WTC11 (cell line): ENCODE measurements around the gene SUPT7L. TPM values are rescaled to one million over a fixed set of nuclear protein-coding genes. Genes with fewer than 3 reads are reported as not detected.
A peak's percentile ranks its signal among the peaks of the same experiment; 100 is the strongest.

Experiments used
- CREB1 ChIP-seq: sonication (generic); formaldehyde crosslinking; IDR thresholded peaks from 2 replicates; pipeline ENCODE4 v1.8.0; 2023; ENCODE audit warnings: mild to moderate bottlenecking, missing genetic modification reagents
- CREM ChIP-seq: sonication (generic); formaldehyde crosslinking; IDR thresholded peaks from 2 replicates; pipeline ENCODE4 v1.8.1; 2022; ENCODE audit warnings: mild to moderate bottlenecking, missing genetic modification reagents, moderate library complexity
- ETV6 ChIP-seq: sonication (generic); formaldehyde crosslinking; IDR thresholded peaks from 2 replicates; pipeline ENCODE4 v1.8.1; 2022; ENCODE audit warnings: mild to moderate bottlenecking, missing genetic modification reagents
- GABPB1 ChIP-seq: sonication (generic); formaldehyde crosslinking; IDR thresholded peaks from 2 replicates; pipeline ENCODE4 v1.8.1; 2023; ENCODE audit warnings: mild to moderate bottlenecking, missing genetic modification reagents
- MYBL2 ChIP-seq: sonication (generic); formaldehyde crosslinking; IDR thresholded peaks from 2 replicates; pipeline ENCODE4 v1.8.1; 2023; ENCODE audit warnings: mild to moderate bottlenecking, moderate library complexity, missing genetic modification reagents
- RELA ChIP-seq: sonication (generic); formaldehyde crosslinking; IDR thresholded peaks from 2 replicates; pipeline ENCODE4 v1.8.1; 2022; ENCODE audit warnings: missing genetic modification reagents, mild to moderate bottlenecking, borderline replicate concordance
- RORB ChIP-seq: fragments of 250-450 bp; sonication (Bioruptor Pico); IDR thresholded peaks from 2 replicates; pipeline ENCODE4 v1.9.0; 2021; ENCODE audit warnings: mild to moderate bottlenecking
- SMAD3 ChIP-seq: sonication (generic); formaldehyde crosslinking; IDR thresholded peaks from 2 replicates; pipeline ENCODE4 v1.8.0; 2022; ENCODE audit warnings: missing genetic modification reagents, mild to moderate bottlenecking, borderline replicate concordance
- TCF7 ChIP-seq: sonication (generic); formaldehyde crosslinking; IDR thresholded peaks from 2 replicates; pipeline ENCODE4 v1.8.0; 2022; ENCODE audit warnings: mild to moderate bottlenecking, low read depth, missing genetic modification reagents, moderate library complexity
- ZNF416 ChIP-seq: fragments of 250-450 bp; sonication (Bioruptor Pico); IDR thresholded peaks from 2 replicates; pipeline ENCODE4 v1.9.0; 2021; ENCODE audit warnings: mild to moderate bottlenecking, inconsistent platforms
- total RNA-seq: library from RNA; stranded (reverse); gene quantifications from 3 replicates; pipeline ENCODE4 v1.2.3, GENCODE V29; 2021
- TF ChIP-seq, protein P1 (sequence below): sonication (generic); formaldehyde crosslinking; IDR thresholded peaks from 2 replicates; pipeline ENCODE4 v1.8.1; 2023; ENCODE audit warnings: mild to moderate bottlenecking, missing genetic modification reagents
- TF ChIP-seq, protein P2 (sequence below): sonication (generic); formaldehyde crosslinking; IDR thresholded peaks from 2 replicates; pipeline ENCODE4 v1.8.0; 2023; ENCODE audit warnings: missing genetic modification reagents
- TF ChIP-seq, protein P3 (sequence below): sonication (generic); formaldehyde crosslinking; conservative IDR thresholded peaks from 2 replicates; pipeline ENCODE4 v1.8.1; 2023; ENCODE audit warnings: mild to moderate bottlenecking, low read depth, missing genetic modification reagents, moderate library complexity
- TF ChIP-seq, protein P4 (sequence below): sonication (generic); formaldehyde crosslinking; IDR thresholded peaks from 2 replicates; pipeline ENCODE4 v1.8.1; 2022; ENCODE audit warnings: mild to moderate bottlenecking, missing genetic modification reagents, moderate library complexity, borderline replicate concordance
- TF ChIP-seq, protein P5 (sequence below): sonication (generic); formaldehyde crosslinking; IDR thresholded peaks from 2 replicates; pipeline ENCODE4 v1.8.1; 2022; ENCODE audit warnings: low read depth, mild to moderate bottlenecking, moderate library complexity, missing genetic modification reagents, borderline replicate concordance
- TF ChIP-seq, protein P6 (sequence below): sonication (generic); formaldehyde crosslinking; IDR thresholded peaks from 2 replicates; pipeline ENCODE4 v1.8.0; 2022; ENCODE audit warnings: mild to moderate bottlenecking, missing genetic modification reagents
- TF ChIP-seq, protein P7 (sequence below): sonication (generic); formaldehyde crosslinking; IDR thresholded peaks from 2 replicates; pipeline ENCODE4 v1.8.0; 2022; ENCODE audit warnings: mild to moderate bottlenecking, missing genetic modification reagents
- TF ChIP-seq, protein P8 (sequence below): sonication (generic); formaldehyde crosslinking; IDR thresholded peaks from 2 replicates; pipeline ENCODE4 v1.8.0; 2022; ENCODE audit warnings: mild to moderate bottlenecking, missing genetic modification reagents
- TF ChIP-seq, protein P9 (sequence below): fragments of 250-450 bp; sonication (Bioruptor Pico); IDR thresholded peaks from 2 replicates; pipeline ENCODE4 v2.1.2; 2022; ENCODE audit warnings: mild to moderate bottlenecking, moderate library complexity
- TF ChIP-seq, protein P10 (sequence below): sonication (generic); formaldehyde crosslinking; IDR thresholded peaks from 2 replicates; pipeline ENCODE4 v1.8.1; 2023; ENCODE audit warnings: mild to moderate bottlenecking, missing genetic modification reagents, moderate library complexity
- TF ChIP-seq, protein P11 (sequence below): sonication (generic); formaldehyde crosslinking; IDR thresholded peaks from 2 replicates; pipeline ENCODE4 v1.8.0; 2022; ENCODE audit warnings: mild to moderate bottlenecking, missing genetic modification reagents

The SUPT7L gene
- total RNA-seq, 1 experiment from 2014 or later, result 22.6 TPM

DNA sequence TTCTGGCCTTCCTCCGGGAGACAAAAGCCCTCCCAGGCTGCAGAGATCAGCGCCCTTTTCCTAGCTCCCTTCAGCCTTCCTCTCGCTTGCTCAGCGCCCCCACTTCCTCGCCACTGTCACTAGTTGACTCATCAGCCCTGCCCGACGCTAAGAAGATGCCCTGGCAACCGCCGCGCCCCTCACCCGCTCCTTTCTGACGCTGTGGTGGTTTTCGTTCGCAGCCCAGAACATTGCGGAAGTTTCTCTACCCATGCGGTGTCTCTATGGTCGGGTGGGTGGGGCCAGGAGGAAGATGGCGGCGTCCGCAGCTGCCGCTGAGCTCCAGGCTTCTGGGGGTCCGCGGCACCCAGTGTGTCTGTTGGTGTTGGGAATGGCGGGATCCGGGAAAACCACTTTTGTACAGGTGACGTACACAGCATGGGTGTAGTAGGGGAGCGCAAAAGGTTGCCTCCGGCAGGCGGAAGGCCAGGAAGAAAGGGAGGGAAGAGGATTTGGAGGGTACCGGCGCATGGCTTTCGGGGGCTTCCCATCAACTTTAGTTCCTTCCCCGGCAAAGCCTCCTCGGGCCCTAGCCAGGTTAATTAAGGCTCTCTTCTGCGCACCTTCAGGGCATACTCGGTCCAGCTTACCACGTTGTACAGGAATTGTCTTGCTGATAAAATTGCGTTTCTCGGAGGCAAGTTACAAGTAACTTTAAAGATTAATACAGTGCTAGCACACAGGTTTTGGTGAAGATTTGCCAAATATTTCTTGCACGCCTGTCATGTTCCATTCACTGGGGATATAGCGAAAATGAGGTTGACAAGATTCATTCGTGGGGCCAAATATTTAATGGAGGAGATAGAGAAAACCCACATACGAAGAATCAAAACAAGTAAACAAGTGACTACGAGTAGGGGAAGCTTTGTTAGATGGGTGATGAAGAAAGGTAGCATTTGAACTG lies 34.4 kb downstream of the SUPT7L start, which contains the start of the genes CCDC121 and GPN1 (continued):
- TF ChIP-seq, protein P1, sequence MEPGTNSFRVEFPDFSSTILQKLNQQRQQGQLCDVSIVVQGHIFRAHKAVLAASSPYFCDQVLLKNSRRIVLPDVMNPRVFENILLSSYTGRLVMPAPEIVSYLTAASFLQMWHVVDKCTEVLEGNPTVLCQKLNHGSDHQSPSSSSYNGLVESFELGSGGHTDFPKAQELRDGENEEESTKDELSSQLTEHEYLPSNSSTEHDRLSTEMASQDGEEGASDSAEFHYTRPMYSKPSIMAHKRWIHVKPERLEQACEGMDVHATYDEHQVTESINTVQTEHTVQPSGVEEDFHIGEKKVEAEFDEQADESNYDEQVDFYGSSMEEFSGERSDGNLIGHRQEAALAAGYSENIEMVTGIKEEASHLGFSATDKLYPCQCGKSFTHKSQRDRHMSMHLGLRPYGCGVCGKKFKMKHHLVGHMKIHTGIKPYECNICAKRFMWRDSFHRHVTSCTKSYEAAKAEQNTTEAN, result peak; percentile 79; the same call in 1 of the 2 replicates
- TF ChIP-seq, protein P2, sequence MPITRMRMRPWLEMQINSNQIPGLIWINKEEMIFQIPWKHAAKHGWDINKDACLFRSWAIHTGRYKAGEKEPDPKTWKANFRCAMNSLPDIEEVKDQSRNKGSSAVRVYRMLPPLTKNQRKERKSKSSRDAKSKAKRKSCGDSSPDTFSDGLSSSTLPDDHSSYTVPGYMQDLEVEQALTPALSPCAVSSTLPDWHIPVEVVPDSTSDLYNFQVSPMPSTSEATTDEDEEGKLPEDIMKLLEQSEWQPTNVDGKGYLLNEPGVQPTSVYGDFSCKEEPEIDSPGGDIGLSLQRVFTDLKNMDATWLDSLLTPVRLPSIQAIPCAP (CRISPR knock-in tag), result peak; percentile 40; the same call in 1 of the 2 replicates
- peak; percentile 91 for TF ChIP-seq GABPB1 (CRISPR knock-in tag)
- TF ChIP-seq, protein P3, sequence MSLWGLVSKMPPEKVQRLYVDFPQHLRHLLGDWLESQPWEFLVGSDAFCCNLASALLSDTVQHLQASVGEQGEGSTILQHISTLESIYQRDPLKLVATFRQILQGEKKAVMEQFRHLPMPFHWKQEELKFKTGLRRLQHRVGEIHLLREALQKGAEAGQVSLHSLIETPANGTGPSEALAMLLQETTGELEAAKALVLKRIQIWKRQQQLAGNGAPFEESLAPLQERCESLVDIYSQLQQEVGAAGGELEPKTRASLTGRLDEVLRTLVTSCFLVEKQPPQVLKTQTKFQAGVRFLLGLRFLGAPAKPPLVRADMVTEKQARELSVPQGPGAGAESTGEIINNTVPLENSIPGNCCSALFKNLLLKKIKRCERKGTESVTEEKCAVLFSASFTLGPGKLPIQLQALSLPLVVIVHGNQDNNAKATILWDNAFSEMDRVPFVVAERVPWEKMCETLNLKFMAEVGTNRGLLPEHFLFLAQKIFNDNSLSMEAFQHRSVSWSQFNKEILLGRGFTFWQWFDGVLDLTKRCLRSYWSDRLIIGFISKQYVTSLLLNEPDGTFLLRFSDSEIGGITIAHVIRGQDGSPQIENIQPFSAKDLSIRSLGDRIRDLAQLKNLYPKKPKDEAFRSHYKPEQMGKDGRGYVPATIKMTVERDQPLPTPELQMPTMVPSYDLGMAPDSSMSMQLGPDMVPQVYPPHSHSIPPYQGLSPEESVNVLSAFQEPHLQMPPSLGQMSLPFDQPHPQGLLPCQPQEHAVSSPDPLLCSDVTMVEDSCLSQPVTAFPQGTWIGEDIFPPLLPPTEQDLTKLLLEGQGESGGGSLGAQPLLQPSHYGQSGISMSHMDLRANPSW (CRISPR knock-in tag), result no peak
- 0 out of 2 replicates have a peak, but pooled peaks have one; percentile 44 for TF ChIP-seq MYBL2
- TF ChIP-seq RORB, result no peak
- TF ChIP-seq, protein P4, sequence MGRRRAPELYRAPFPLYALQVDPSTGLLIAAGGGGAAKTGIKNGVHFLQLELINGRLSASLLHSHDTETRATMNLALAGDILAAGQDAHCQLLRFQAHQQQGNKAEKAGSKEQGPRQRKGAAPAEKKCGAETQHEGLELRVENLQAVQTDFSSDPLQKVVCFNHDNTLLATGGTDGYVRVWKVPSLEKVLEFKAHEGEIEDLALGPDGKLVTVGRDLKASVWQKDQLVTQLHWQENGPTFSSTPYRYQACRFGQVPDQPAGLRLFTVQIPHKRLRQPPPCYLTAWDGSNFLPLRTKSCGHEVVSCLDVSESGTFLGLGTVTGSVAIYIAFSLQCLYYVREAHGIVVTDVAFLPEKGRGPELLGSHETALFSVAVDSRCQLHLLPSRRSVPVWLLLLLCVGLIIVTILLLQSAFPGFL (CRISPR knock-in tag), result 0 out of 2 replicates have a peak, but pooled peaks have one; percentile 53
- TF ChIP-seq, protein P5, sequence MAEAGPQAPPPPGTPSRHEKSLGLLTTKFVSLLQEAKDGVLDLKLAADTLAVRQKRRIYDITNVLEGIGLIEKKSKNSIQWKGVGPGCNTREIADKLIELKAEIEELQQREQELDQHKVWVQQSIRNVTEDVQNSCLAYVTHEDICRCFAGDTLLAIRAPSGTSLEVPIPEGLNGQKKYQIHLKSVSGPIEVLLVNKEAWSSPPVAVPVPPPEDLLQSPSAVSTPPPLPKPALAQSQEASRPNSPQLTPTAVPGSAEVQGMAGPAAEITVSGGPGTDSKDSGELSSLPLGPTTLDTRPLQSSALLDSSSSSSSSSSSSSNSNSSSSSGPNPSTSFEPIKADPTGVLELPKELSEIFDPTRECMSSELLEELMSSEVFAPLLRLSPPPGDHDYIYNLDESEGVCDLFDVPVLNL (CRISPR knock-in tag), result no peak
- TF ChIP-seq, protein P6, sequence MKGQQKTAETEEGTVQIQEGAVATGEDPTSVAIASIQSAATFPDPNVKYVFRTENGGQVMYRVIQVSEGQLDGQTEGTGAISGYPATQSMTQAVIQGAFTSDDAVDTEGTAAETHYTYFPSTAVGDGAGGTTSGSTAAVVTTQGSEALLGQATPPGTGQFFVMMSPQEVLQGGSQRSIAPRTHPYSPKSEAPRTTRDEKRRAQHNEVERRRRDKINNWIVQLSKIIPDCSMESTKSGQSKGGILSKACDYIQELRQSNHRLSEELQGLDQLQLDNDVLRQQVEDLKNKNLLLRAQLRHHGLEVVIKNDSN (CRISPR knock-in tag), result peak; percentile 23; the same call in 1 of the 2 replicates
- TF ChIP-seq, protein P7, sequence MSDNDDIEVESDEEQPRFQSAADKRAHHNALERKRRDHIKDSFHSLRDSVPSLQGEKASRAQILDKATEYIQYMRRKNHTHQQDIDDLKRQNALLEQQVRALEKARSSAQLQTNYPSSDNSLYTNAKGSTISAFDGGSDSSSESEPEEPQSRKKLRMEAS (CRISPR knock-in tag), result peak; percentile 55; the same call in 1 of the 2 replicates
- TF ChIP-seq CREB1 (CRISPR knock-in tag), result peak; percentile 78; the same call in 1 of the 2 replicates
- peak; percentile 44; the same call in 1 of the 2 replicates for TF ChIP-seq ZNF416
- TF ChIP-seq, protein P8, sequence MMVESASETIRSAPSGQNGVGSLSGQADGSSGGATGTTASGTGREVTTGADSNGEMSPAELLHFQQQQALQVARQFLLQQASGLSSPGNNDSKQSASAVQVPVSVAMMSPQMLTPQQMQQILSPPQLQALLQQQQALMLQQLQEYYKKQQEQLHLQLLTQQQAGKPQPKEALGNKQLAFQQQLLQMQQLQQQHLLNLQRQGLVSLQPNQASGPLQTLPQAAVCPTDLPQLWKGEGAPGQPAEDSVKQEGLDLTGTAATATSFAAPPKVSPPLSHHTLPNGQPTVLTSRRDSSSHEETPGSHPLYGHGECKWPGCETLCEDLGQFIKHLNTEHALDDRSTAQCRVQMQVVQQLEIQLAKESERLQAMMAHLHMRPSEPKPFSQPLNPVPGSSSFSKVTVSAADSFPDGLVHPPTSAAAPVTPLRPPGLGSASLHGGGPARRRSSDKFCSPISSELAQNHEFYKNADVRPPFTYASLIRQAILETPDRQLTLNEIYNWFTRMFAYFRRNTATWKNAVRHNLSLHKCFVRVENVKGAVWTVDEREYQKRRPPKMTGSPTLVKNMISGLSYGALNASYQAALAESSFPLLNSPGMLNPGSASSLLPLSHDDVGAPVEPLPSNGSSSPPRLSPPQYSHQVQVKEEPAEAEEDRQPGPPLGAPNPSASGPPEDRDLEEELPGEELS (CRISPR knock-in tag), result peak; percentile 72; the same call in 1 of the 2 replicates
- TF ChIP-seq, protein P9, sequence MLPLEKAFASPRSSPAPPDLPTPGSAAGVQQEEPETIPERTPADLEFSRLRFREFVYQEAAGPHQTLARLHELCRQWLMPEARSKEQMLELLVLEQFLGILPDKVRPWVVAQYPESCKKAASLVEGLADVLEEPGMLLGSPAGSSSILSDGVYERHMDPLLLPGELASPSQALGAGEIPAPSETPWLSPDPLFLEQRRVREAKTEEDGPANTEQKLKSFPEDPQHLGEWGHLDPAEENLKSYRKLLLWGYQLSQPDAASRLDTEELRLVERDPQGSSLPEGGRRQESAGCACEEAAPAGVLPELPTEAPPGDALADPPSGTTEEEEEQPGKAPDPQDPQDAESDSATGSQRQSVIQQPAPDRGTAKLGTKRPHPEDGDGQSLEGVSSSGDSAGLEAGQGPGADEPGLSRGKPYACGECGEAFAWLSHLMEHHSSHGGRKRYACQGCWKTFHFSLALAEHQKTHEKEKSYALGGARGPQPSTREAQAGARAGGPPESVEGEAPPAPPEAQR, result no peak
- TF ChIP-seq, protein P10, sequence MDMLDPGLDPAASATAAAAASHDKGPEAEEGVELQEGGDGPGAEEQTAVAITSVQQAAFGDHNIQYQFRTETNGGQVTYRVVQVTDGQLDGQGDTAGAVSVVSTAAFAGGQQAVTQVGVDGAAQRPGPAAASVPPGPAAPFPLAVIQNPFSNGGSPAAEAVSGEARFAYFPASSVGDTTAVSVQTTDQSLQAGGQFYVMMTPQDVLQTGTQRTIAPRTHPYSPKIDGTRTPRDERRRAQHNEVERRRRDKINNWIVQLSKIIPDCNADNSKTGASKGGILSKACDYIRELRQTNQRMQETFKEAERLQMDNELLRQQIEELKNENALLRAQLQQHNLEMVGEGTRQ, result 0 out of 2 replicates have a peak, but pooled peaks have one; percentile 10
- TF ChIP-seq TCF7, result 0 out of 2 replicates have a peak, but pooled peaks have one; percentile 44
- TF ChIP-seq, protein P11, sequence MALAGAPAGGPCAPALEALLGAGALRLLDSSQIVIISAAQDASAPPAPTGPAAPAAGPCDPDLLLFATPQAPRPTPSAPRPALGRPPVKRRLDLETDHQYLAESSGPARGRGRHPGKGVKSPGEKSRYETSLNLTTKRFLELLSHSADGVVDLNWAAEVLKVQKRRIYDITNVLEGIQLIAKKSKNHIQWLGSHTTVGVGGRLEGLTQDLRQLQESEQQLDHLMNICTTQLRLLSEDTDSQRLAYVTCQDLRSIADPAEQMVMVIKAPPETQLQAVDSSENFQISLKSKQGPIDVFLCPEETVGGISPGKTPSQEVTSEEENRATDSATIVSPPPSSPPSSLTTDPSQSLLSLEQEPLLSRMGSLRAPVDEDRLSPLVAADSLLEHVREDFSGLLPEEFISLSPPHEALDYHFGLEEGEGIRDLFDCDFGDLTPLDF (CRISPR knock-in tag), result peak; percentile 47; the same call in 1 of the 2 replicates
- TF ChIP-seq RELA (CRISPR knock-in tag), result no peak
- peak; percentile 81 for TF ChIP-seq ETV6
- peak; percentile 70; the same call in 1 of the 2 replicates for TF ChIP-seq SMAD3 (CRISPR knock-in tag)
- TF ChIP-seq CREM (CRISPR knock-in tag), result 0 out of 2 replicates have a peak, but pooled peaks have one; percentile 59
